Natural killer cell (primary cell): ENCODE measurements around the gene CLNK. TPM values are rescaled to one million over a fixed set of nuclear protein-coding genes. Genes with fewer than 3 reads are reported as not detected.
"Not testable (repeated sequence)": the region's sequence is repeated elsewhere in the genome, so short reads cannot be mapped to it uniquely, and the experiment has no call there.

Source experiments
- ATAC-seq, 3 donors: fragments of 150-1000 bp in 2 of 3; fragments of 200-7000 bp in 1 of 3; cut with Tn5 transposase; 1 replicate in 1 of 3; 2 replicates in 2 of 3; pipeline ENCODE4 v1.10.0; 2021; ENCODE audit warnings: mild to moderate bottlenecking in 2 of 3, moderate library complexity in 2 of 3
- DNase-seq, 2 donors: peaks; one replicate each; pipeline versions ENCODE4 v3.0.0 to v3.0.0-alpha.2; 2013 to 2021; ENCODE audit warnings: mixed read lengths in 1 of 2
- H3K27ac ChIP-seq: one replicate; pipeline ENCODE4 v1.5.1; 2013; ENCODE audit warnings: mild to moderate bottlenecking, low read length
- H3K27me3 ChIP-seq: one replicate; pipeline ENCODE4 v1.6.1; 2013; ENCODE audit warnings: low read length; ENCODE audit not compliant: control insufficient read depth, insufficient read depth
- H3K36me3 ChIP-seq: one replicate; pipeline ENCODE4 v1.6.1; 2013; ENCODE audit warnings: low read length; ENCODE audit not compliant: control insufficient read depth, insufficient read depth
- H3K4me1 ChIP-seq: one replicate; pipeline ENCODE4 v1.6.1; 2013; ENCODE audit warnings: low read length; ENCODE audit not compliant: control insufficient read depth, insufficient read depth
- H3K4me3 ChIP-seq: one replicate; pipeline ENCODE4 v1.5.1; 2013; ENCODE audit warnings: low read length
- H3K9me3 ChIP-seq: one replicate; pipeline ENCODE4 v1.6.1; 2013; ENCODE audit warnings: low read length; ENCODE audit not compliant: control insufficient read depth, insufficient read depth
- H3K27ac Mint-ChIP-seq, 2 donors: one replicate each; pipeline ENCODE4 v1.8.0; 2022; ENCODE audit warnings: mild to moderate bottlenecking in 2 of 2, mixed read lengths in 2 of 2, moderate library complexity in 1 of 2
- H3K27me3 Mint-ChIP-seq, 2 donors: one replicate each; pipeline ENCODE4 v1.8.0; 2022; ENCODE audit warnings: low read depth in 2 of 2, mixed read lengths in 2 of 2
- H3K36me3 Mint-ChIP-seq: one replicate; pipeline ENCODE4 v1.8.0; 2022; ENCODE audit warnings: mixed read lengths
- H3K4me1 Mint-ChIP-seq, 2 donors: one replicate each; pipeline ENCODE4 v1.8.0; 2022; ENCODE audit warnings: mixed read lengths in 2 of 2
- H3K4me3 Mint-ChIP-seq: one replicate; pipeline ENCODE4 v1.8.0; 2022; ENCODE audit warnings: mild to moderate bottlenecking, moderate library complexity, mixed read lengths
- H3K9me3 Mint-ChIP-seq, 2 donors: one replicate each; pipeline ENCODE4 v1.8.0; 2022; ENCODE audit warnings: mixed read lengths in 2 of 2
- WGBS: methylation state at CpG from one replicate; pipeline ENCODE4 v1.1.7; 2013; ENCODE audit warnings: missing lambda C conversion rate; ENCODE audit not compliant: insufficient coverage; 5-methylcytosine and 5-hydroxymethylcytosine counted together
- intact Hi-C: fragments of 100-400 bp; cut with micrococcal nuclease; formaldehyde crosslinking; loops from one replicate; pipeline ENCODE4 v1.14.2; 2022
- total RNA-seq, 4 donors: library from RNA; stranded (reverse); fragments of 120-200 nt in 1 of 4; gene quantifications; one replicate each; pipeline versions ENCODE4 v1.2.3 to v1.2.4, GENCODE V29; 2013 to 2022
- TF ChIP-seq, protein P1 (sequence below): fragments of 200-600 bp; IDR thresholded peaks from one replicate; pipeline ENCODE4 v1.8.0; 2022; ENCODE audit warnings: antibody characterized with exemption

CLNK gene
- total RNA-seq, 3 donors from 2014 or later (not counting 1 experiment from before 2014, with no cell fraction given) = 1.00 to 1.1 (median 1.0) TPM

DNA sequence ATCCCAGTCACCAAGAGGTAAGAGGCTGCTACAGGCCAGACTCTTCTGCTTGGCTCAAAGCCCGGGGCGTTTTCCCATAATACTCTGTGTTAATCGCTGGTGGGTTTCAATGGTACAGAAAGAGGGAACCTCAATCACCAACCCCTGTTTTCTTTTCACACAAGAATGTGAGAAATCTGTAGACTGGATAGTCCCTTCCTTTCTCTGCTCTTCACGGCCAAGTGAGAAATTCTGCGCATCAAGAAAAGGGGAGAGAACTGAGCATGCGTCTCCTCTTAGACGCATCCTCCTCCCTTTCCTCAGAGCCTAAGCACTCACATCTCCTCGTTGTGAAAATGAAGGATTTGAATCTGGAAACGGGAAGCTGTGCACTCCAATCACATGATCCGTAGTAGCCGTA is 64.7 kb downstream of the CLNK start:
- H3K27me3 Mint-ChIP-seq = peaks cover 0 to 9% of the 10 kb centered on the region in 2 donors
- H3K9me3 Mint-ChIP-seq = no peaks in the 10 kb centered on the region
- intact Hi-C loops = no loop called here
- 93% methylated on average over 11 of the region's 11 CpGs for WGBS
- DNase-seq (no peak), ATAC-seq (no peak)
- no peaks in the 10 kb centered on the region for H3K27me3 ChIP-seq
- H3K27ac Mint-ChIP-seq = no peak overlapping the region
- H3K9me3 ChIP-seq = no peaks in the 10 kb centered on the region
- H3K4me3 ChIP-seq = no peak overlapping the region
- H3K4me3 Mint-ChIP-seq = no peak overlapping the region
- no peaks in the 10 kb centered on the region for H3K4me1 ChIP-seq
- H3K36me3 ChIP-seq = no peaks in the 10 kb centered on the region
- H3K36me3 Mint-ChIP-seq = no peaks in the 10 kb centered on the region
- H3K4me1 Mint-ChIP-seq = no peaks in the 10 kb centered on the region
- no peak overlapping the region for H3K27ac ChIP-seq
- TF ChIP-seq, protein P1, sequence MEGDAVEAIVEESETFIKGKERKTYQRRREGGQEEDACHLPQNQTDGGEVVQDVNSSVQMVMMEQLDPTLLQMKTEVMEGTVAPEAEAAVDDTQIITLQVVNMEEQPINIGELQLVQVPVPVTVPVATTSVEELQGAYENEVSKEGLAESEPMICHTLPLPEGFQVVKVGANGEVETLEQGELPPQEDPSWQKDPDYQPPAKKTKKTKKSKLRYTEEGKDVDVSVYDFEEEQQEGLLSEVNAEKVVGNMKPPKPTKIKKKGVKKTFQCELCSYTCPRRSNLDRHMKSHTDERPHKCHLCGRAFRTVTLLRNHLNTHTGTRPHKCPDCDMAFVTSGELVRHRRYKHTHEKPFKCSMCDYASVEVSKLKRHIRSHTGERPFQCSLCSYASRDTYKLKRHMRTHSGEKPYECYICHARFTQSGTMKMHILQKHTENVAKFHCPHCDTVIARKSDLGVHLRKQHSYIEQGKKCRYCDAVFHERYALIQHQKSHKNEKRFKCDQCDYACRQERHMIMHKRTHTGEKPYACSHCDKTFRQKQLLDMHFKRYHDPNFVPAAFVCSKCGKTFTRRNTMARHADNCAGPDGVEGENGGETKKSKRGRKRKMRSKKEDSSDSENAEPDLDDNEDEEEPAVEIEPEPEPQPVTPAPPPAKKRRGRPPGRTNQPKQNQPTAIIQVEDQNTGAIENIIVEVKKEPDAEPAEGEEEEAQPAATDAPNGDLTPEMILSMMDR = no peak

DNA sequence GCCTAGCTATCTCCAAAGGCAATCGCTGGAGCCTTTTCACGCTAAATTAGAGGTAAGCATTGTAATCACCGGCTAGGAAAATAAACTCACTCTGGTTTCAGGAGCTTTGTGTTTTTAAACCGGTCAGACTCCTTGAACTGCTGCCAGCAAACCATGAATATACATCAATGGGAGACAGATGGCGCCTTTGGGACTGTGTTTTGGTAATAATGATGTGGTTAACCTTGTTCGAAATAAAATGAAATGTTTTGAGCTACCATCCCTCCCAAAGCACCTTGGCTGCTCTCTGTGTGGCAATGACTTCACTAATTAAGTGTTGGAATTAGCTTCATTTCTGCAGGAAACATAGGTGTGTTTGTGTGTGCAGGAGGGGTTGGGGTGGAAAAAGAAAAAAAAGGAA is 65.3 kb downstream of the CLNK start:
- no peak overlapping the region for H3K27ac Mint-ChIP-seq
- H3K36me3 Mint-ChIP-seq = no peaks in the 10 kb centered on the region
- peaks cover 0 to 9% of the 10 kb centered on the region in 2 donors for H3K27me3 Mint-ChIP-seq
- TF ChIP-seq, protein P1 = no peak
- Histone ChIP-seq H3K9me3 (no peaks in the 10 kb centered on the region), H3K27me3 (no peaks in the 10 kb centered on the region), H3K27ac (no peak overlapping the region), H3K36me3 (no peaks in the 10 kb centered on the region), H3K4me3 (no peak overlapping the region), H3K4me1 (no peaks in the 10 kb centered on the region)
- intact Hi-C loops = no loop called here
- no peak overlapping the region for H3K4me3 Mint-ChIP-seq
- no peak for ATAC-seq
- no peaks in the 10 kb centered on the region for H3K9me3 Mint-ChIP-seq
- 47% methylated on average over 6 of the region's 6 CpGs for WGBS
- no peak for DNase-seq
- H3K4me1 Mint-ChIP-seq = no peaks in the 10 kb centered on the region

DNA sequence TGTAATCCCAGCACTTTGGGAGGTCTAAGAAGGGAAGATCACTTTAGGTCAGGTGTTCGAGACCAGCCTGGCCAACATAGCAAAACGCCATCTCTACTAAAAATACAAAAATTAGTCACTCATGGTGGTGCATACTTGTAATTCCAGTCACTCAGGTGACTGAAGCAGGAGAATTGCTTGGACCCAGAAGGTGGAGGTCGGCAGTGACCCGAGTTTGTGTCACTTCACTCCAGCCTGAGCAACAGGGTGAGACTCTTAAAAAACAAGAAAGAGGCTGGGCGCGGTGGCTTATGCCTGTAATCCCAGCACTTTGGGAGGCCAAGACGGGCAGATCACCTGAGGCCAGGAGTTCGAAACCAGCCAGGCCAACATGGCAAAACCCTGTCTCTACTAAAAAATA is 69.6 kb downstream of the CLNK start:
- H3K27ac ChIP-seq, H3K27me3 ChIP-seq, DNase-seq, intact Hi-C loops, H3K27me3 Mint-ChIP-seq, H3K36me3 Mint-ChIP-seq, H3K9me3 Mint-ChIP-seq, H3K4me1 ChIP-seq, ATAC-seq, H3K4me3 ChIP-seq, H3K36me3 ChIP-seq, H3K4me1 Mint-ChIP-seq, H3K4me3 Mint-ChIP-seq, H3K9me3 ChIP-seq, H3K27ac Mint-ChIP-seq: not testable (repeated sequence)
- WGBS = 91% methylated on average over 8 of the region's 8 CpGs

DNA sequence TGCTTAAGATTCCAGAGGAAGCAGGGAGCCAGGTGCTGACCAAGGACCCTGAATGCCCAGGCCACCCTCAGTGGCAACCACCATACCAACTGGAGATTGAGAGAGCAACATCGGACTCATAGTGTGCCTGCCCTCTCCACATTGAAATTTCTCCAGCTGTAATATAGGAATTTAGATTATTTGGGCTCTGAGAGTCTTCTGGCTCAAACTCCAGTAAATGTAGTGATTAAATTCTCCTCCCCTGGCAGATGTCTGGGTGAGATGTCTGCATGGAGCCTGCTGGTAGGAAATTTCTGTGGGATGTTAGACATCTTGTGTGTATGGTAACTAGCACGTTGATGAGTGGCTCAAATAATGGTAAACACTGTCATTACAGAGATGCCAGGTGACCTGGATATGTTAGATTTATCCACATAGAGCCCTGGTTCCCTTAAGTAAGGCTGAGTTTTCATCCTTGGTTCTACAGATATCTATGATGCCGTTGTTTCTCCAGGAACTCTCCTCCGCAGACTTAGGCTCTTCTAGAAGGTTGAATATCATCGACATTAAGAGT is 70.6 kb downstream of the CLNK start:
- Histone ChIP-seq H3K4me3 (no peak overlapping the region), H3K27me3 (no peaks in the 10 kb centered on the region), H3K4me1 (no peaks in the 10 kb centered on the region), H3K9me3 (no peaks in the 10 kb centered on the region), H3K36me3 (no peaks in the 10 kb centered on the region), H3K27ac (no peak overlapping the region)
- intact Hi-C loops = no loop called here
- TF ChIP-seq, protein P1 = no peak
- Mint-ChIP-seq H3K27ac (no peak overlapping the region), H3K4me3 (no peak overlapping the region), H3K9me3 (no peaks in the 10 kb centered on the region), H3K36me3 (no peaks in the 10 kb centered on the region), H3K27me3 (peaks cover 0 to 3% of the 10 kb centered on the region in 2 donors), H3K4me1 (no peaks in the 10 kb centered on the region)
- no peak for DNase-seq
- no peak for ATAC-seq
- 89% methylated on average over 3 of the region's 5 CpGs for WGBS
